VCaP (cell line): Measurements from ENCODE around the gene ATP12A.
A peak's percentile ranks its signal among the peaks of the same experiment; 100 is the strongest.

ENCODE experiments used
- H3K27ac ChIP-seq: fragments of 450-650 bp; 2 replicates; pipeline ENCODE4 v1.5.1; 2017
- TF ChIP-seq, protein P1 (sequence below): fragments of 450-650 bp; conservative IDR thresholded peaks from 2 replicates; pipeline ENCODE4 v1.5.1; 2017; ENCODE audit warnings: mild to moderate bottlenecking, moderate library complexity

Gene ATP12A

DNA sequence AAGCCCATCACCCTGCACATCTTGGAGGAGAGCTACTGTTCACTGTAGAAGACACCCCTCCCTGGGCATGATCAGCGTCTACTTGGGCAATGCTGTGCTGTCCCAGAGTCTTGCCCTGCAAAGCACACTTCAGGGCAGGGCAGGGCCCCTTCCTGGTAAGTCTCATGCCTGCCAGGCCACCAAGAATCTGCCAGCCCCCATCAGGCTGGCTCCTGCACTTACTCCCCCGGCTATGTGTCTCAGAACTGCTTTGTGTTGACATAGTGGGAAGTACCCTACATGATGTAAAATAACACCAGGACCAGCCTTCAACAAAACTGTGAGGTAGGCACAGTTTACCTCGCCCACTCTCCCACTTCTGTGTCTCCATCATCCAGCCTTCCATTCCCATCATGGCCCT, 27.8 kb upstream of the ATP12A start:
- peak overlapping the region; percentile 5; the same call in 1 of the 2 replicates for H3K27ac ChIP-seq
- TF ChIP-seq, protein P1, sequence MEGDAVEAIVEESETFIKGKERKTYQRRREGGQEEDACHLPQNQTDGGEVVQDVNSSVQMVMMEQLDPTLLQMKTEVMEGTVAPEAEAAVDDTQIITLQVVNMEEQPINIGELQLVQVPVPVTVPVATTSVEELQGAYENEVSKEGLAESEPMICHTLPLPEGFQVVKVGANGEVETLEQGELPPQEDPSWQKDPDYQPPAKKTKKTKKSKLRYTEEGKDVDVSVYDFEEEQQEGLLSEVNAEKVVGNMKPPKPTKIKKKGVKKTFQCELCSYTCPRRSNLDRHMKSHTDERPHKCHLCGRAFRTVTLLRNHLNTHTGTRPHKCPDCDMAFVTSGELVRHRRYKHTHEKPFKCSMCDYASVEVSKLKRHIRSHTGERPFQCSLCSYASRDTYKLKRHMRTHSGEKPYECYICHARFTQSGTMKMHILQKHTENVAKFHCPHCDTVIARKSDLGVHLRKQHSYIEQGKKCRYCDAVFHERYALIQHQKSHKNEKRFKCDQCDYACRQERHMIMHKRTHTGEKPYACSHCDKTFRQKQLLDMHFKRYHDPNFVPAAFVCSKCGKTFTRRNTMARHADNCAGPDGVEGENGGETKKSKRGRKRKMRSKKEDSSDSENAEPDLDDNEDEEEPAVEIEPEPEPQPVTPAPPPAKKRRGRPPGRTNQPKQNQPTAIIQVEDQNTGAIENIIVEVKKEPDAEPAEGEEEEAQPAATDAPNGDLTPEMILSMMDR, result no peak

DNA sequence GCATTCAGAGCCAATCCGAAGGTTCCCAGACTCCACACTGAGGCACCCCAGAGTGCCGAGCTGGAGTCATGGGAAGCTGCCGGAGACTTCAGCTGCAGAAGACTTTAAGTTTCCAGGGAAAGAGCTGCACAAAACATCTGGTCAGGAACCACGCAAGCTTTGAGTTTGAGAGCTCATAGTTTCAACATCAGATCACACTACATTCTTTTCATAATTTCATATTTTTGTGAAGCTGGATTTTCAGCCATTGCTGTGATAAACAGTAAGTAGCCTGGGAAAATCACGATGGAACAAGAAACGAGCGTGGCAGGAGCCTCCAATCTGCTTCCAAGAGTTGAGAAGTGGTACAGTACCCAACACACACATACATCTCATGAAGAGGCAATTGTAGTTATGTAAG, 25.5 kb upstream of the ATP12A start:
- TF ChIP-seq, protein P1, result no peak

DNA sequence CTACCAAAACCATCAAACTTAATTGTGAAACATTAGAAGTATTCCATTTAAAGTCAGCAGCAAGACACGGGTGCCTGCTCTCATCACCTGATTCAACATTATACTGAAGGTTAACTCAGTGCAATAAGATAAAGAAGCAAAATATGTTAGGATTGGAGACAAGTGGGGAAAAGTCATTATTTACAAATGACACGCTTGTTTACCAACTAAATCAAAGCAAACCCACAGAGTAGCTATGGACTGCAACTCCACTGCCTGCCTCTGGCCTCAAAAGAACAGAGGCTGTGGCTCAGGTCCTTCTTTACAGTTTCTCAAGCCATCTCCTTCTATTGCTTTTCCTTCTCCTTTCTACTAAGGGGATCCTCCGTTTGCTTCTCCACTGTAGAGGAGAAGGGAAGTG, 21.0 kb upstream of the ATP12A start:
- TF ChIP-seq, protein P1, result no peak
- peak overlapping the region; percentile 50 for H3K27ac ChIP-seq

More for the DNA sequence above, 25.5 kb upstream of the ATP12A start:
- no peak overlapping the region for H3K27ac ChIP-seq

DNA sequence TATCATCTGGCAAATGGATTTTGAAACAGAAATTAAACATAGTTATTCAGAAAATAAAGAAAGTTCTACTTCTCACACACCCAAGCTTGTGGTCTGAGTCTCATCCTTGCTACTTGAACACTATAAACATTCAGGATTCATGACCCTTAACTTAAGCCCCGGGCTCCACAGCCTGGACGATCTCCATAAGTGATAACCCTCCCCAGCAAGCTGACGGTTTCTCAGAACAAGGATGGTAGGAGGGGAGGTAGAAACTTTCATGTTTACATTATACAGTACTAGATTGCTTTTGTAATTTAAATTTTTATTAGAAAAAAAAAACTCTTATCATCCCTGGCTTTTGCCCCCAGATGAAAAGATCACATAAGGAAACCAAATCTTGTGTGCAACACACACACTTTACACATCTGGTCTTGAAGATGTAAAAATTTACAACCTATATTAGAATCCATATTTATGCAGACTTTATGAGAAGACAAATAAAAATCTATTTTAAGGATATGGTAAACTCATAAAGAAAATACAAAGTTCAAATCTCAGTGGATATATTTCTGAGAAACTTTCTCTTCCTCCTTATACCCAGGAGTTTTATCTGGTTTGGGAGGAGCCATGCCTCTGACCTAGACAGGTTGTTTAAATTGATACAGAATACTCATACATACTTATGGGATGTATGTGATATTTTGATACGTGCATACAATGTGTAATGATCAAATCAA, 20.0 kb upstream of the ATP12A start:
- peak overlapping the region; percentile 50 for H3K27ac ChIP-seq
- TF ChIP-seq, protein P1, result no peak

DNA sequence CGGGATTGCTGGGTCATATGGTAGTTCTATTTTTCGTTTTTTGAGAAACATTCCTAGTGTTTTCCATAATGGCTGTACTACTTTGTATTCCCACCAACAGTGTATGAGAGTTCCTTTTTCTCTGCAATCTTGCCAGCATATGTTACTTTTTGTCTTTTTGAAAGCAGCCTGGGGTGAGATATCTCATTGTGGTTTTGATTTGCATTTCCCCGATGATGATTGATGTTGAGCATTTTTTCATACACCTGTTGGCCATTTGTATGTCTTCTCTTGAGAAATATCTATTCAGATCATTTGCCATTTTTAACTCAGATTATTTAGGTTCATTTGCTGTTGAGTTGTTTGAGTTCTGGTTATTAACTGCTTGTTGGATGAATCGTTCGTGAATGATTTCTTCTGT, 18.5 kb upstream of the ATP12A start:
- peak overlapping the region; percentile 58 for H3K27ac ChIP-seq
- TF ChIP-seq, protein P1, result no peak

DNA sequence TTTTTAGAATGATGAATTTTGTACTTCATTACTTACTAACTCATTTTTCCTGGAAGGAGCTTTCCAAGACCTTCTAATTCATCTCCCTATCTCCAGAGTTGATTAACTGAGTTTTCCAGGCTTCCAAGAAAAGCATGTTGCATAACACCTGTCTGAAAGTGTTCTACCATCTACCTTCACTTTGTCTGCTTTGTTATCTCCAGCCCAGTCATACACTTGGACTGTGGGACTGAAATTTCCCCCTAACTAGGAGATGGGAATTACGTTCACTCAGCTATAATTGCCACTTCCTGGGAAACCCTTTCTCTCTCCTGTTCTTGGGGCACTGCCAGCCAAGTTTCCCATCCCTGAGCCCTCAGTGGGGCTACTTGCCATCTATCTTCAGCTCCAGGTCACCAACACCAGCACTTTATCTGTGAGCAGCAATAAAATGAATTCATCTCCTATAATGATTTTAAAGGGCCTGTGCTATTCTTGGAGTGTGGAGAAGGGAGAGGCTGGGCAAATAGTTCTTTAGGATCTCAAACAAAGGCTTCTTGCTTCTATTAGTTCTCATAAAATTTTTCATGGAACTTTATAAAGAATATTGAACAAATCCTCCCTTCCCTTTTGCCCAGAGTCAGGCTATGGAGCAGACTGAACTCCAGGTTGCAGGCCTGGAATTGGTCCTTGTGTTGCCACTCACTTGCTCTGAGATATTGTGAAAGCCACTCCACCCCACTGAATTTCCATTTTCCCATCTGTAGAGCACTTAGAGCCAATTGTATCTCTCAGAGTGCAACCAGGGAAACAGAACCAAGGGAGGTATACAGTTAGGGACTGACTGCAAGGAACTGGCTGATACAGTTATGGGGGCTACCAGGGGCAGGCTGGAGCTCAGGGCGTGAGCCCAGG, 17.8 kb upstream of the ATP12A start:
- TF ChIP-seq, protein P1, result no peak
- H3K27ac ChIP-seq, result peak overlapping the region; percentile 58

DNA sequence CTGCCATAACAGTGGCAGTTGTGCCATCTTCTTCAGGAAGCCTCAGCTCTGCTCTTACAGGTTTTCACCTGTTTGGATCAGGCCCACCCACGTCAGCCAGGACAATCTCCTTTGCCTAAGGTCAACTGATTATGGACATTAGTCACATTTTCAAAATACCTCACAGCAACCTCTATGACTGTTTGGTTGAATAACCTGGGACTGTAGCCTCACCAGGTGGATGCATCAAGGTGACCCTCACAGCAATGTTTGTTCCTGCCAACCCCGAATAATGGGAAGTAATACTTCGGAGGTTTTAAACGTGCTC, 17.2 kb upstream of the ATP12A start:
- TF ChIP-seq, protein P1, result no peak
- H3K27ac ChIP-seq, result peak overlapping the region; percentile 58
